Left ventricle myocardium inferior (tissue), 1 donor: ENCODE results near the gene BCL7C. TPM values are rescaled to one million over a fixed set of nuclear protein-coding genes. Genes with fewer than 3 reads are reported as not detected.

Source experiments
- DNase-seq: peaks from one replicate; pipeline ENCODE4 v3.0.0-alpha.2; 2020
- H3K27ac ChIP-seq: fragments of 200-600 bp; replicated peaks from 2 replicates; pipeline ENCODE4 v1.8.0; 2021
- H3K27me3 ChIP-seq: fragments of 200-600 bp; 2 replicates; pipeline ENCODE4 v1.8.0; 2021; ENCODE audit warnings: low read depth
- H3K36me3 ChIP-seq: fragments of 200-600 bp; 2 replicates; pipeline ENCODE4 v1.8.0; 2021
- H3K4me1 ChIP-seq: fragments of 200-600 bp; 2 replicates; pipeline ENCODE4 v1.8.0; 2021
- H3K4me3 ChIP-seq: fragments of 200-600 bp; 2 replicates; pipeline ENCODE4 v1.8.0; 2021; ENCODE audit warnings: mild to moderate bottlenecking, moderate library complexity
- H3K9me3 ChIP-seq: fragments of 200-600 bp; replicated peaks from 2 replicates; pipeline ENCODE4 v1.8.0; 2021
- intact Hi-C: fragments of 100-400 bp; cut with micrococcal nuclease; formaldehyde crosslinking; loops from one replicate; pipeline ENCODE4 v1.11.0; 2022
- total RNA-seq: library from RNA; stranded (reverse); fragmentation: NEBNext Ultra II Directional; extraction: Animal tissue kit (Norgen Biotek cat#: 25700); gene quantifications from one replicate; pipeline ENCODE4 v1.2.1, GENCODE V29; 2021
- TF ChIP-seq, protein P1 (sequence below): fragments of 200-600 bp; IDR thresholded peaks from 2 replicates; pipeline ENCODE4 v1.8.0; 2021; ENCODE audit warnings: antibody characterized with exemption, mild to moderate bottlenecking, borderline replicate concordance
- donor health status: DM: no; HTN: yes; CAD: no; lungs with severe emphysema.

Gene BCL7C
- total RNA-seq, 1 donor from 2014 or later = 25.2 TPM

GRCh38 chr16:30858829-30859423, 35.0 kb downstream of the BCL7C start:
- no peak for DNase-seq
- Histone ChIP-seq H3K27ac (no peak overlapping the region), H3K4me3 (no peak overlapping the region), H3K36me3 (no peaks in the 10 kb centered on the region), H3K9me3 (no peaks in the 10 kb centered on the region), H3K4me1 (peaks cover 15% of the 10 kb centered on the region), H3K27me3 (no peaks in the 10 kb centered on the region)
- intact Hi-C loops = no loop called here
- TF ChIP-seq, protein P1, sequence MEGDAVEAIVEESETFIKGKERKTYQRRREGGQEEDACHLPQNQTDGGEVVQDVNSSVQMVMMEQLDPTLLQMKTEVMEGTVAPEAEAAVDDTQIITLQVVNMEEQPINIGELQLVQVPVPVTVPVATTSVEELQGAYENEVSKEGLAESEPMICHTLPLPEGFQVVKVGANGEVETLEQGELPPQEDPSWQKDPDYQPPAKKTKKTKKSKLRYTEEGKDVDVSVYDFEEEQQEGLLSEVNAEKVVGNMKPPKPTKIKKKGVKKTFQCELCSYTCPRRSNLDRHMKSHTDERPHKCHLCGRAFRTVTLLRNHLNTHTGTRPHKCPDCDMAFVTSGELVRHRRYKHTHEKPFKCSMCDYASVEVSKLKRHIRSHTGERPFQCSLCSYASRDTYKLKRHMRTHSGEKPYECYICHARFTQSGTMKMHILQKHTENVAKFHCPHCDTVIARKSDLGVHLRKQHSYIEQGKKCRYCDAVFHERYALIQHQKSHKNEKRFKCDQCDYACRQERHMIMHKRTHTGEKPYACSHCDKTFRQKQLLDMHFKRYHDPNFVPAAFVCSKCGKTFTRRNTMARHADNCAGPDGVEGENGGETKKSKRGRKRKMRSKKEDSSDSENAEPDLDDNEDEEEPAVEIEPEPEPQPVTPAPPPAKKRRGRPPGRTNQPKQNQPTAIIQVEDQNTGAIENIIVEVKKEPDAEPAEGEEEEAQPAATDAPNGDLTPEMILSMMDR = no peak

- no peaks in the 10 kb centered on the region for H3K27me3 ChIP-seq
- no peaks in the 10 kb centered on the region for H3K9me3 ChIP-seq
- H3K4me3 ChIP-seq = no peak overlapping the region
- no peak for DNase-seq
- TF ChIP-seq, protein P1 = no peak
- H3K27ac ChIP-seq = no peak overlapping the region
- no peaks in the 10 kb centered on the region for H3K36me3 ChIP-seq
- intact Hi-C loops = no loop called here
- peaks cover 15% of the 10 kb centered on the region for H3K4me1 ChIP-seq
These were observed 35.8 kb downstream of the BCL7C start for GRCh38 chr16:30858111-30858495.

- Histone ChIP-seq H3K9me3 (no peaks in the 10 kb centered on the region), H3K27ac (no peak overlapping the region), H3K4me3 (no peak overlapping the region), H3K27me3 (no peaks in the 10 kb centered on the region), H3K4me1 (peaks cover 15% of the 10 kb centered on the region), H3K36me3 (peaks cover 7% of the 10 kb centered on the region)
- intact Hi-C loops = no loop called here
- TF ChIP-seq, protein P1 = no peak
- no peak for DNase-seq
These were observed 40.1 kb downstream of the BCL7C start for GRCh38 chr16:30853758-30854157.

DNA sequence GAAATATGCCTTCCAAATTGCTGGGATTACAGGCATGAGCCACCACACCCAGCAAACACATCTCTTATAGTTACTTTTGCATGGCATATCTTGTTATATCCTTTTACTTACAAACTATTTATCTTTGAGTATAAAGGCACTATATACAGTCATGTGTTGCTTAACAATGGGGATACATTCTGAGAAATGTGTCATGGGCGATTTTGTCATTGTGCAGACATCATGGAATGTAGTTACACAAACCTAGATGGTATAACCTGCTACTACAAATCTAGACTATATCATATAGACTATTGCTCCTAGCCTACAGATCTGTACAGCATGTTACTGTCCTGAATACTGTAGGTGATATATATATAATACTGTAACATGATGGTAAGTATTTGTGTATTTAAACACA, 43.6 kb downstream of the BCL7C start:
- intact Hi-C loops = no loop called here
- TF ChIP-seq, protein P1 = no peak

GRCh38 chr16:30846649-30847402, 47.1 kb downstream of the BCL7C start:
- Histone ChIP-seq H3K36me3 (peaks cover 5% of the 10 kb centered on the region), H3K4me3 (no peak overlapping the region), H3K27me3 (no peaks in the 10 kb centered on the region), H3K4me1 (peaks cover 27% of the 10 kb centered on the region), H3K9me3 (no peaks in the 10 kb centered on the region), H3K27ac (peak overlapping the region; percentile 45)
- TF ChIP-seq, protein P1 = no peak
- intact Hi-C loops = loop anchor here (10.0 kb wide), 1 partner anchor 58 kb away; no protein-coding TSS in a partner anchor
- no peak for DNase-seq

More for the DNA sequence above, 43.6 kb downstream of the BCL7C start:
- Histone ChIP-seq H3K27me3 (no peaks in the 10 kb centered on the region), H3K4me1 (peaks cover 25% of the 10 kb centered on the region), H3K4me3 (no peak overlapping the region), H3K9me3 (no peaks in the 10 kb centered on the region), H3K36me3 (peaks cover 7% of the 10 kb centered on the region), H3K27ac (no peak overlapping the region)
- DNase-seq = no peak
